Measurements from ENCODE around the gene ZNF846. TPM values are rescaled to one million over a fixed set of nuclear protein-coding genes. Genes with fewer than 3 reads are reported as not detected.
"Not testable (repeated sequence)": the region's sequence is repeated elsewhere in the genome, so short reads cannot be mapped to it uniquely, and the experiment has no call there.

ZNF846 gene
- total RNA-seq, 1 donor from 2014 or later = 4.2 TPM

GRCh38 chr19:9727644-9728043 is 40.9 kb downstream of the ZNF846 start:
- TF ChIP-seq, protein P1, sequence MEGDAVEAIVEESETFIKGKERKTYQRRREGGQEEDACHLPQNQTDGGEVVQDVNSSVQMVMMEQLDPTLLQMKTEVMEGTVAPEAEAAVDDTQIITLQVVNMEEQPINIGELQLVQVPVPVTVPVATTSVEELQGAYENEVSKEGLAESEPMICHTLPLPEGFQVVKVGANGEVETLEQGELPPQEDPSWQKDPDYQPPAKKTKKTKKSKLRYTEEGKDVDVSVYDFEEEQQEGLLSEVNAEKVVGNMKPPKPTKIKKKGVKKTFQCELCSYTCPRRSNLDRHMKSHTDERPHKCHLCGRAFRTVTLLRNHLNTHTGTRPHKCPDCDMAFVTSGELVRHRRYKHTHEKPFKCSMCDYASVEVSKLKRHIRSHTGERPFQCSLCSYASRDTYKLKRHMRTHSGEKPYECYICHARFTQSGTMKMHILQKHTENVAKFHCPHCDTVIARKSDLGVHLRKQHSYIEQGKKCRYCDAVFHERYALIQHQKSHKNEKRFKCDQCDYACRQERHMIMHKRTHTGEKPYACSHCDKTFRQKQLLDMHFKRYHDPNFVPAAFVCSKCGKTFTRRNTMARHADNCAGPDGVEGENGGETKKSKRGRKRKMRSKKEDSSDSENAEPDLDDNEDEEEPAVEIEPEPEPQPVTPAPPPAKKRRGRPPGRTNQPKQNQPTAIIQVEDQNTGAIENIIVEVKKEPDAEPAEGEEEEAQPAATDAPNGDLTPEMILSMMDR (IDR thresholded peaks at IDR 0.05; ENCODE audit: insufficient read depth, low read length, poor library complexity, severe bottlenecking) = no peak
- DNase-seq (ENCODE audit: low read depth) = no peak
- H3K36me3 ChIP-seq (ENCODE audit: control insufficient read depth, insufficient read depth, low read length) = no peaks in the 10 kb centered on the region
- no peak overlapping the region for H3K4me3 ChIP-seq (ENCODE audit: low read depth, low read length)
- H3K27me3 ChIP-seq (ENCODE audit: control insufficient read depth, insufficient read depth, low read length) = no peaks in the 10 kb centered on the region

- H3K4me3 ChIP-seq (ENCODE audit: low read depth, low read length); H3K36me3 ChIP-seq (ENCODE audit: control insufficient read depth, insufficient read depth, low read length); H3K27me3 ChIP-seq (ENCODE audit: control insufficient read depth, insufficient read depth, low read length); DNase-seq (ENCODE audit: low read depth): not testable (repeated sequence)
Observed at GRCh38 chr19:9725508-9726201, 42.9 kb downstream of the ZNF846 start.

- no peak for DNase-seq (ENCODE audit: low read depth)
- H3K36me3 ChIP-seq (ENCODE audit: control insufficient read depth, insufficient read depth, low read length) = no peaks in the 10 kb centered on the region
- H3K27me3 ChIP-seq (ENCODE audit: control insufficient read depth, insufficient read depth, low read length) = no peaks in the 10 kb centered on the region
- TF ChIP-seq, protein P1 (IDR thresholded peaks at IDR 0.05; ENCODE audit: insufficient read depth, low read length, poor library complexity, severe bottlenecking) = no peak
- H3K4me3 ChIP-seq (ENCODE audit: low read depth, low read length) = no peak overlapping the region
Observed at GRCh38 chr19:9724157-9724556, 44.4 kb downstream of the ZNF846 start.

- H3K4me3 ChIP-seq (ENCODE audit: low read depth, low read length) = no peak overlapping the region
- TF ChIP-seq, protein P1 (IDR thresholded peaks at IDR 0.05; ENCODE audit: insufficient read depth, low read length, poor library complexity, severe bottlenecking) = no peak
- no peak for DNase-seq (ENCODE audit: low read depth)
- no peaks in the 10 kb centered on the region for H3K27me3 ChIP-seq (ENCODE audit: control insufficient read depth, insufficient read depth, low read length)
- no peaks in the 10 kb centered on the region for H3K36me3 ChIP-seq (ENCODE audit: control insufficient read depth, insufficient read depth, low read length)
Observed at GRCh38 chr19:9721861-9722260, 46.7 kb downstream of the ZNF846 start.

- Histone ChIP-seq H3K4me3 (ENCODE audit: low read depth, low read length) (no peak overlapping the region), H3K36me3 (ENCODE audit: control insufficient read depth, insufficient read depth, low read length) (no peaks in the 10 kb centered on the region), H3K27me3 (ENCODE audit: control insufficient read depth, insufficient read depth, low read length) (no peaks in the 10 kb centered on the region)
- no peak for DNase-seq (ENCODE audit: low read depth)
- TF ChIP-seq, protein P1 (IDR thresholded peaks at IDR 0.05; ENCODE audit: insufficient read depth, low read length, poor library complexity, severe bottlenecking) = no peak
Observed at GRCh38 chr19:9720541-9720940, 48.0 kb downstream of the ZNF846 start.

DNA sequence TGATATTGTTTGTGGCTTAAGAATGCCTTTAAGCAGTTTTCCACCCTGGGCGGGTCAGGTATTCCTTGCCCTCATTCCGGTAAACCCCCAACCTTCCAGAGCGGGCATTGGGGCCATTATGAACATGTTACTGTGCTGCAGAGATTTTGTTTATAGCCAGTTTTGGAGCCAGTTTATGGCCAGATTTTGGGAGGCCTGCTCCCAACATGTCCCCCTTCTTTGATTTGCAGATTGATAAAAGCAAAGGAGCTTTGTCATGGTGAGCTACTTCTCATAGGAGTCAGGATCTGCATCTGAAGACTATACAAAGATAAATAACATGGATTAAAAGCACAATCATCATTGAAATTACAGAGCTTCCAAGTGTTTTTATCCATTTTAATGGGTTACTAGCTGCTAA is 56.7 kb downstream of the ZNF846 start:
- Histone ChIP-seq H3K4me3 (ENCODE audit: low read depth, low read length) (no peak overlapping the region), H3K27me3 (ENCODE audit: control insufficient read depth, insufficient read depth, low read length) (no peaks in the 10 kb centered on the region), H3K36me3 (ENCODE audit: control insufficient read depth, insufficient read depth, low read length) (no peaks in the 10 kb centered on the region)
- DNase-seq (ENCODE audit: low read depth) = no peak
- TF ChIP-seq, protein P1 (IDR thresholded peaks at IDR 0.05; ENCODE audit: insufficient read depth, low read length, poor library complexity, severe bottlenecking) = no peak
